HuH-7.5 (cell line): ENCODE measurements around the gene RGS12.

Experiments
- DNase-seq: peaks from one replicate; pipeline ENCODE4 v3.0.0; 2011; ENCODE audit warnings: low spot score

The RGS12 gene

GRCh38 chr4:3255611-3256186 lies 37.1 kb upstream of the RGS12 start:
- DNase-seq: no peak

- no peak for DNase-seq
Observed at GRCh38 chr4:3256230-3257102, 36.4 kb upstream of the RGS12 start.

- DNase-seq: no peak
Observed at GRCh38 chr4:3257103-3257555, 35.7 kb upstream of the RGS12 start.

DNA sequence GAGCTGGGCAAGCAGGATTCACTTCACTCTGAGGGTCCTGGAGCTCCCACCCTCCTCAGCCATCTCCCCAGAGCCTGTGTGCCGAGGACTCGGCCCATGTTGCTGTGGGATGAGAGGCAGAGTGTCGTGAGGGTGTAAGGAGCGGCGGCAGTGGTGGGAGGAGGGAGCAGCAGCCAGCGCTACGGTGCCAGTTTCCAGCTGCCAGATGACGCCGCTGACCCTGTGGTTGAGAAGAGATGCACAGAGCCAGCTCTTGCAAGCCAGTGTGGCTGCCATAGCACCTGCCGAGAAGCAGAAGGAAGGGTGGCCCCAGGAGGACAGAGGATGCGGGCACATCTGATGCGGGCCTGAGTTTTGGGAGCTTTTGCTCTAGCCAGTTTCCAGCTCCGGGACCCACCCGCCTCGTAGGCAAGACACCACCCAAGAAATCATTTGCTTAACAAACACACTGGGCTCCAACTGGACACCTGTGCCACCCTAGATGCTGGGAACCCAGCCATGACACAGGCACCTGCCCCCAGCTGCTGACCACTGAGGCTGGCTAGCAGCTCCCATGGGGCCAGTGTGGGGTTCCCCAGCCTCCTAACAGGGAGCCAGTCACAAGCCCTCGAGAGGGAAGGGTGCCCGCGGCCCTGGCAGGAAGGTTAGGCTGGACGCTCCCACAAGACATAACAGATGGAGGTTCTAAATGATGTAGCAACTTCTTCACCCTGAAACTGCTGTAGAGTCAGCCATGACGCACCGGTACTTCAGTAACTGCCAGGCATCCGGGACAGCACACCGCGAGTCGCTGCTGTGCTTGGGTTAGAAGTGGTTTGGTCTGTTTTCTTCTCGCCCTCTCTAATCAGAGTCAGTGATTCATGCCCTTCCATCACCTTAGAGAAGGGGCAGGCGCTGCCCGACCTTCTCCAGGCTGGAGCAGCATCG lies 35.0 kb upstream of the RGS12 start:
- no peak for DNase-seq

- no peak for DNase-seq
Observed at GRCh38 chr4:3261411-3262207, 31.2 kb upstream of the RGS12 start.

DNA sequence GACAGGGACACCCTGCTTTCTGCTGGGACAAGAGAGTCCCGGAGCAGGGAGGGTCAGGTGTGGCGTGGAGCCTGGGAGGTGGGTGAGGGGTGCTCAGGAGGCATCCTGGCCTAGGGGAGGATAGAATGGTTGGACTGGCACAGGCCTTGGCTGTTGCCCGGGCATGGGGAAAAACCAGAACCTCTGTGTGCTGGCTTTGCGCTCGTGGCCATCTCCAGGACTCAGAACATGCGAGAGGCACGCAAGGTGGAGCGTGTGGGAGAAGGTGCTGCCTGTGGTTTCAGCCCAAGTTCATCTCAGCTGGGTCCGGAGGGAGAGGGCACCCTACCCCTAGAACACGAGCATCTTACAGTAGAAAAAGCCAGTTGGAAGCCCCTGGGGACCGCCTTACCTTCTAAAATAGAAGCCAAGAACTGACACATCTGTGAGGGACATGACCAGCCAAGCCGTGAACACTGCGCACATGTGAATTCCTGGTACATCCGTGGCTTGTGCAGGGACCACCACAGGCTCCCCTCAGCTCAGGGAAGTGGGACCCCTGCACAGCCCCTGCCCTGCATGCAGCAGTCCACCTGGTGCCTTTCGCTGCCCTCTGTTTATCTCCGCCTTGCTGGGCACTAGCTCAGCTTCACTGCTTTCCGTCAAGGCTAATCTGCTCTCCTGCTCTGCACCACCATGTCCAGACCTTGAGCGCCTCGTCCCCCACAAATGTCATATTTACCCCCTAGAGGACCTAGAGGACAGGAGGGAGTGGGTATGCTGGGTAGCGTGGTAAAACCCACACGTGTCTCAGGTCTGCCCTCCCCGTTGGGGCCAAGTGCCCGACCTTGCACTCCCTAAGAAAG lies 30.4 kb upstream of the RGS12 start:
- no peak for DNase-seq

- no peak for DNase-seq
Observed at GRCh38 chr4:3263053-3263875, 29.6 kb upstream of the RGS12 start.

DNA sequence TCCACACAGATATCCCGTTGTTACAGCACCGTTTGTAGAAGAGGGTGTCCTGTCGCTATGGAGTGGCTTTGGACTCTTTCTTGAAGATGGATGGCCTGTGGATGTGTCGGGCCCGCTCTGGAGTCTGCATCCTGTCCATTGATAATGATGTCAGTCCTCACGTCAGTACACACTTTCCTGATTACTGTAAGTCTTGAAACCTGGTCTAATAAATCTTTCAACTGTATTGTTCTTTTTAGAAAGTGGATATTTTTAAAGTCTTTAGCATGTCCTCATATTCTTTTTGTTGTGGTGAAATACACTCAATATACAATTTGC lies 29.0 kb upstream of the RGS12 start:
- DNase-seq: no peak

DNA sequence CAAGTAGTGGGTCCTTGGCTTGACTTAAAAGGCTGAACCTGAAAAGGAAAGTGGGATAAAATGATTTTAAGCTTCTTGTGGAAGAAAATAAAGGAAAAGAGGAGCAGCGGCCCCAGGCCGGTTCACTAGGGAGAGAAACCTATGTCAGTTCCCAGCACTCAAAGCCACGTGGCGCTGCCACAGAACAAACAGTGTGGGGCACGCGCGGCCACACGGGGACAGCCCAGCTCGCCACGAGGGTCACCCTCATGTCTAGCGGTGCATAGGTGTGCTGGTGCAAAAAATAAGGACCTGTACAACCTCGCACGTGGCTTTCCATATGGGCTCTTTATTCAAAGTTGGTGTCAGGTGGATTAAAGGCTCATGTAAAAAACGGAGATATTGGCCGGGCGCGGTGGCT lies 26.7 kb upstream of the RGS12 start:
- no peak for DNase-seq

DNA sequence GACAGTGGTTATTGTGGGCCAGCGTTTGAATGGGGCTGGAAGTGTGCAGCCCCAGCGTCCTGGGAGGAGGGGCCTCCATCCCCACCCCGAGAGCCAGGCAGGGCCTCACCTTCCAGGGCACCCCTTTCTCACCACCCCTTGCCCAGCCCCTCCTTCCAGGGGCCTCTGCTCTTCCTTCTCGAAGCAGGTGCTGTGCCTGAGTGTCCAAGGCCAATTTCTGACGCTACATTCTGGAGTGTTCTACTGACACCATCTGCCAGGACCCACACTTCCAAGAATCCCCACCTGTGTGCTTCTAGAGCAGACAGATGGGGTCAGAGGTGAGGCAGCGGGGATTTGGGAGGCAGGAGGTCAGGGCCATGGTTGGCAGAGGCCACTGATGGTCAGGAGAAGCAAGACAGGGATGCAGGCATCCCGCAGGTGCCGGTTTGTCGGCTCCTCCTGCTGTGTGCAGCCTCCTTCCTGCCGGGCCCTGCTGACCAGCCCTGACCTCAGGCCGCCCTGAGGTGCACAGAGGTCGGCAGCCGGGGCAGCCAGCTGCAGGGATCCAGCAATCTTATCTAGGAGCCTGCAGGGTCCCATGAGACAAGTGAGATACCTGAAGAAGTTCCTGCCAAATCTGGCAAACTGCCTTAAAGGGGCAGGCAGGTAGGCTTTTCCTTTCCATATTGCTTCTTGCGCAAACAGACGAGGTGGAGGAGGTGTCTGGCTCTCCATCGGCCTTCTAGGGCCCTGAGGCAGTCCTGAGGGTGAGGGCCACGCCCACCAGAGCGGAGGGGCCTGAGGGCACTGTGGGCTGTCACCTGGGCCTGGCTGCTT lies 25.0 kb upstream of the RGS12 start:
- DNase-seq: peak; percentile 11

- no peak for DNase-seq
Observed at GRCh38 chr4:3268395-3269104, 24.3 kb upstream of the RGS12 start.

- DNase-seq: no peak
Observed at GRCh38 chr4:3269105-3269927, 23.5 kb upstream of the RGS12 start.

DNA sequence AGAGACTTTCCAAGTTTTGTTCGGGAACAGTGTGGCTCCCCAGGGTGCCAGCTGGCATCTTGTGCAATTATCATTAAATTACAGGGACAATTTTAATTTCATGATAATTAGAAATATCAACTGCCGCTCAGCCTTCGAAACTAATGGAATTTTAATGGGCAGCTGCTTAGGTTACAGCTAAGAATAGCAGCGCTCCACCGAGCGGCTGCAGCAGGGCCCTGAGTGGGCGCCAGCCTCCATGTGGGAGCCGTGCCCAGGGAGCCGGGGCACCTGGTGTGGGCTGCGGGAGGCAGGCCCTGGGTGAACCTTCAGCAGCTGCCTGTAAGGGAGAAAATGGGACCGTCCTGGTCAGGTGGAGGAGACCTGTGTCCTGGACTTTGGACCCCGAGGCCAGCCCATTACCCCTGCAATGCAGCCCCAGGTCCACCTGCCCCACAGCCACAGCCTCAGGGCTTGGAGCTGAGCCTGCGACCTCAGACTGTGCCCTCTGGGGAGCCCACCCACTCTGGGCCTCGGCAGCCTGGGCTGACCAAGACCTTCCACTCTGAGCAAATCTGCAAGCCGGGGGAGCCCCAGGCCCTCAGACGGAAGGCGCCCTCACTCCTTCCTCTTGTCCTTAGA lies 22.7 kb upstream of the RGS12 start:
- no peak for DNase-seq

DNA sequence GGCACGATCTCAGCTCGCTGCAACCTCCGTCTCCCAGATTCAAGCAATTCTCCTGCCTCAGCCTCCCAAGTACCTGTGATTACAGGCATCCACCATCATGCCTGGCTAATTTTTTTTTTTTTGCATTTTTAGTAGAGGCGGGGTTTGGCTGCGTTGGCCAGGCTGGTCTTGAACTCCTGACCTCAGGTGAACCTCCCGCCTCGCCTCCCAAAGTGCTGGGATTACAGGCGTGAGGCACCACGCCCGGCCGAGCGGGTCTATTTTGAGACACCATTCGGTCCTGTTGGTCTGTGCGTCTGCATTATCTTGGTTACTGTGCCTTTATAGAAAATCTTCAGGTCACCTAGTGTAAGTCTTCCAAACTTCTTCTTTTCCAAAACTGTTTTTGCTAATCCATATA lies 21.7 kb upstream of the RGS12 start:
- DNase-seq: no peak

DNA sequence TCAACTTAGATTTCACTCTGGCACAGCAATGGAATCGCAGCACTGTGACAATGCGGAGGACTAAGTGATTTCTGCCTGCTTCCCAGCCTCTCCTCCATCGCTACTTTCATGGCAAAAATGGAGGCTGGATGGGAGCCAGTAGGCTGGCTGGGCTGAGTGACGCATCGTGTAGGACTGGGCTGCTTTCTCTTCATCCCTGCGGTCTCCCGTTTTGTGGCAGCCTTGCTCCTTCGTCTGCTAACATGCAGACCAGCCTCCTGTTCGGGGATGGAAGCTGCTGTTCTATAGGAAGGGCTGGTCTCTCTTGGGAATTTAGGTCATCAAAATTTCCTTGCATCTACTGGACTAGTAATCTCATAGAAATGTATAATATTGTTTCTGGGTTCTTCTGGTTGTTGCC lies 15.8 kb upstream of the RGS12 start:
- DNase-seq: no peak

DNA sequence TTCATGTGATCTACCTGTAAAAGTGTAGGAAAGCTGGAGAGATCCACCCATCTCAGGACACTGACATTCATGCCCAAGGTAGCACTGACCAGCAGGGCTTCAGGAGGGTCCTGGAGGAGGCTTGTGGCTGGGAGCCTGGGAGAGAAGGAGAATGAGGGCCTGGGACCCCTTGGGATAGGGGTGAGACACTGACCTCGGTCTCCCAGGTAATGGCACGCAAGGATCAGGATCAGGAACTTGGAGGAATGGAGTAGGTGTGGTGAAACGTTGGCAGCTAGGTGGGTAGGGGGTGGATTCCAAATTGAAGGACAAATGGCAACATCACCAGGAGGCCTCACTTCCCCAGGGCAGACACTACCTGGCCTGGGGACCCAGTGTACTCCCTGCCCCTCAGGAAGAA lies 12.4 kb upstream of the RGS12 start:
- no peak for DNase-seq

DNA sequence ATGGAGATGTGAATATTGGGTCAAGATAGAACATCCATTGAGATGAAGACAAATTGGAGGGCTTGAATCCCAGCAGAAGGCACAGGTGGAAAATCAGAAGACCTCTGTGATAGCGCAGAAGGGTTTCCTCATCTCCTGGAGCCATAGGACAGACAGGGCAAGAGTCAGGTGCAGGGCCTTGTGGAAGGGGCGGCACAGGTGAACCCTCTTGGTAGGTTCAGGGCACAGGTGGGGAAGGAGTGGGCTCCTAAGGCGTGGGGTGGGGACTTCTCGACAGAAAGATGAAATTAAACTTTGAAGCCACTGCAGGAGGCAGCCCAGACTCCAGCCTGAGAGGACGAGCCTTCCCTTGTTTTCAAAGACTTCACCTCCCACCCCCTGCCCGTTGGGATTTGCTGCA lies 9.3 kb upstream of the RGS12 start:
- no peak for DNase-seq
